ENCODE data around the gene NR1D1.

The NR1D1 gene

DNA sequence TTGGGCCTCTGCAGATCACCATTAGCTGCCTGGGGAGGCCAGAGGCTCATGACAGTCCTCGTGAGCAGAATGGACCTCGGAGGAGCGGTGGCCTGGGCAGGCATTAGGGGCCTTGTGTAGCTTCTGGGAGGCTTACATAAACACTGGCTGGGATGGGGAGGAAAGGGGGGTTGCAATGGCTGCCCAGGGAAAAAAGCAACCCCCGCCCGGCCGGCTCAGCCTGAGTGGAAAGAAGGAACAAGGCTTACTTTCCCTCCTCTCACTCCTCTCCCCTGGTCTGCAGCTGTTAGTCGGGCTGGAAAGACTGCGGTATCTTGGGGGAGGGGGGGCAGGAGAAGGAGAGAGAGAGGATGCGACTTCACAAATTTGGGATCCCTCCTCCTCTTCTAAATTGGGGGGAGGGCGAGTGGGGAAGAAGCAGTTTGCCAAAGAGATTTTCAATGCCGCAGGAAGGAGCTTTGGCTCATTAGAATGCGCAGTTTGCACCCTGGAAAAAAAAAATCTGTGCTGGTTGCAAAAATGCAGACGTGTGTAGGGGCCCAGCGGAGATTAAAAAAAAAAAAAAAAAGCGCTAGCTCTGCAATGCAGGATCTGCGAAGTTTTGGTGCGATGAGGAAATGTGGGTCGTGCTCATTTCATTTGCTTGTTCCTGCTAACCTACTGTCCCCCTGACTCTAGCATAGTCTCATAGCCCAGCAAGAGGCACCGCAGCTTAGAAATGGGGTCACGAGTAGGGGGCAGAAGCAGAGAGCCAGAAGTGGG, 6.6 kb upstream of the NR1D1 start:
- Histone ChIP-seq H3K4me3 (replicated peaks; ENCODE audit: insufficient read depth, low read length) (no peak overlapping the region), H3K27ac (replicated peaks) (peak overlapping the region; percentile 90), H3K27me3 (ENCODE audit: insufficient read depth, poor library complexity, severe bottlenecking) (no peaks in the 10 kb centered on the region)
- DNase-seq (ENCODE audit: low read depth in 1 of 2, low spot score in 1 of 2) = peak in 1 of 2 experiments; percentile 73
- TF ChIP-seq GABPA (IDR thresholded peaks at IDR 0.05; ENCODE audit: low read depth) (0 out of 2 replicates have a peak, but pooled peaks have one; percentile 15), POLR2AphosphoS5 (IDR thresholded peaks at IDR 0.05; ENCODE audit: low read depth) (no peak)

- DNase-seq (ENCODE audit: low read depth in 1 of 2, low spot score in 1 of 2) = no peak
- peak overlapping the region; percentile 90 for H3K27ac ChIP-seq (replicated peaks)
Observed at GRCh38 chr17:40105861-40106759, 5.7 kb upstream of the NR1D1 start.

DNA sequence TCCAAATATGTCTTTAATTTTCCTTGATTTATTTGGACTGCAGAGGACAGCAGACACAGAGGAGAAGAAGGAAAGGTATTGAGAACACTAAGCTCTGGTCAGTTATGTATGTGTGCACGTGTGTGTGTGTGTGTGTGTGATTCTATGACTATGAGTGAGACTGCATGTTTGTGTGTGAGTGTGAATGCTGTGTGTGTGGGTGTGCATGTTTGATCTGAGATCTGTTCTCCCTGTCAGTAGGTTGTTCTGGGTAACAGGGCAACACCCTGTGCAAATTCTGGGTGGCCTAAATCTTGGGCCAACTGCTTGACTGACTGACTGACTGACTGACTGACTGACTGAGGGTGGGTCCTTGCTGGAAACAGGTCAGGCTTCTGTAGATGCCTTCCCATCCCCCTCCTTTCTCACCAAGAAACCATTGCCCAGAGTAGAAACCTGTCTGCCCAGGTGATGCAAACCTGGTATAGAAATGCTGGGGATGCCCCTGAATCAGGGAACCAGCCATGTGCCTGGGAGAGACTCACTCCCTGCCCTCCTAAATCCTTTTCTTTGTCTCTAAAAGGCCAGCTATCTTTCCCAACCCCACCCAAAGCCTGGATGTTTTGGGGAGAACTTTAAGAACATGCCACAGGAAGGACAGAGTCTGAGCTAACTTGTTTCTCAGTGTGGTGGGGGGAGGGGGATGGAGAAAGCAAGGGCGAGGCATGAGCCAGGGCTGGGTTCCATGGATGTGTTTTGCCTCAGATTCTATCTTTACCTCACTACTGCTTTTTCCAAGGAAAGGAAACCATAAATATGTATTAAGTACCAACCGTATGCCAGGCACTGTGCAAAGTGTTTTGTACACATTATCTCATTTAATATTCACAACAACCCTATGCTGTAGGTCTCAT, 4.5 kb upstream of the NR1D1 start:
- DNase-seq (ENCODE audit: low read depth in 1 of 2, low spot score in 1 of 2) = no peak
- H3K27ac ChIP-seq (replicated peaks) = no peak overlapping the region
- TF ChIP-seq, protein P1, sequence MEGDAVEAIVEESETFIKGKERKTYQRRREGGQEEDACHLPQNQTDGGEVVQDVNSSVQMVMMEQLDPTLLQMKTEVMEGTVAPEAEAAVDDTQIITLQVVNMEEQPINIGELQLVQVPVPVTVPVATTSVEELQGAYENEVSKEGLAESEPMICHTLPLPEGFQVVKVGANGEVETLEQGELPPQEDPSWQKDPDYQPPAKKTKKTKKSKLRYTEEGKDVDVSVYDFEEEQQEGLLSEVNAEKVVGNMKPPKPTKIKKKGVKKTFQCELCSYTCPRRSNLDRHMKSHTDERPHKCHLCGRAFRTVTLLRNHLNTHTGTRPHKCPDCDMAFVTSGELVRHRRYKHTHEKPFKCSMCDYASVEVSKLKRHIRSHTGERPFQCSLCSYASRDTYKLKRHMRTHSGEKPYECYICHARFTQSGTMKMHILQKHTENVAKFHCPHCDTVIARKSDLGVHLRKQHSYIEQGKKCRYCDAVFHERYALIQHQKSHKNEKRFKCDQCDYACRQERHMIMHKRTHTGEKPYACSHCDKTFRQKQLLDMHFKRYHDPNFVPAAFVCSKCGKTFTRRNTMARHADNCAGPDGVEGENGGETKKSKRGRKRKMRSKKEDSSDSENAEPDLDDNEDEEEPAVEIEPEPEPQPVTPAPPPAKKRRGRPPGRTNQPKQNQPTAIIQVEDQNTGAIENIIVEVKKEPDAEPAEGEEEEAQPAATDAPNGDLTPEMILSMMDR (IDR thresholded peaks at IDR 0.05; ENCODE audit: insufficient read depth, low read length) = no peak
- no peak for TF ChIP-seq SPI1 (IDR thresholded peaks at IDR 0.05; ENCODE audit: borderline replicate concordance, low read depth)
- no peak for TF ChIP-seq POLR2AphosphoS5 (IDR thresholded peaks at IDR 0.05; ENCODE audit: low read depth)
- no peak for TF ChIP-seq REST (IDR thresholded peaks at IDR 0.05; ENCODE audit: insufficient replicate concordance, low read depth)
- TF ChIP-seq GABPA (IDR thresholded peaks at IDR 0.05; ENCODE audit: low read depth) = no peak
- no peaks in the 10 kb centered on the region for H3K27me3 ChIP-seq (ENCODE audit: insufficient read depth, poor library complexity, severe bottlenecking)
- no peak overlapping the region for H3K4me3 ChIP-seq (replicated peaks; ENCODE audit: insufficient read depth, low read length)

More at GRCh38 chr17:40105861-40106759, 5.7 kb upstream of the NR1D1 start:
- TF ChIP-seq GABPA (IDR thresholded peaks at IDR 0.05; ENCODE audit: low read depth) = no peak
- TF ChIP-seq, protein P1 (IDR thresholded peaks at IDR 0.05; ENCODE audit: insufficient read depth, low read length) = no peak
- peak; percentile 89 for TF ChIP-seq SPI1 (IDR thresholded peaks at IDR 0.05; ENCODE audit: borderline replicate concordance, low read depth)
- no peak for TF ChIP-seq REST (IDR thresholded peaks at IDR 0.05; ENCODE audit: insufficient replicate concordance, low read depth)
- Histone ChIP-seq H3K4me3 (replicated peaks; ENCODE audit: insufficient read depth, low read length) (no peak overlapping the region), H3K27me3 (ENCODE audit: insufficient read depth, poor library complexity, severe bottlenecking) (no peaks in the 10 kb centered on the region)

Data from HL-60 (cell line).